NB4 (cell line): ENCODE data around the gene PREB.

Experiments
- CTCF ChIP-seq: IDR thresholded peaks from one replicate; pipeline ENCODE4 v1.5.1; 2012; ENCODE audit warnings: low read depth, low read length
- POLR2A ChIP-seq: IDR thresholded peaks from 2 replicates; pipeline ENCODE4 v1.6.1; 2011; ENCODE audit warnings: mild to moderate bottlenecking; ENCODE audit not compliant: insufficient read length; ENCODE audit errors: extremely low read depth

GRCh38 chr2:27086724-27087593 lies 47.5 kb downstream of the PREB start, which contains the start of gene KHK:
- TF ChIP-seq CTCF (no peak), POLR2A (no peak)
